NCI-H1092 treated with DMSO at 0.1 percent for 48 hours (cell line): ENCODE results near the gene AKAP5.
"Not testable (repeated sequence)": the region's sequence is repeated elsewhere in the genome, so short reads cannot be mapped to it uniquely, and the experiment has no call there.

Source experiments
- DNase-seq: peaks from one replicate; lab custom pipeline; 2025; lab: John Stamatoyannopoulos, UW

AKAP5 gene

GRCh38 chr14:64503434-64504309, 38.4 kb downstream of the AKAP5 start, which contains the start of gene ZBTB25:
ZBTB25 (minus strand) TSS chr14:64503838; CDS start chr14:64490533, 13,305 bp downstream.
- peak; percentile 93 for DNase-seq

GRCh38 chr14:64504310-64504896, 39.1 kb downstream of the AKAP5 start, which contains the start of gene ZBTB1:
ZBTB1 (plus strand) TSS chr14:64504770; CDS start chr14:64521505, 16,735 bp downstream.
- DNase-seq = peak; percentile 93

- DNase-seq = peak; percentile 82
These were observed 39.8 kb downstream of the AKAP5 start for GRCh38 chr14:64504897-64505794.

- no peak for DNase-seq
These were observed 41.4 kb downstream of the AKAP5 start for GRCh38 chr14:64506721-64507120.

- DNase-seq = no peak
These were observed 42.3 kb downstream of the AKAP5 start for GRCh38 chr14:64507376-64508156.

GRCh38 chr14:64508215-64508776, 43.0 kb downstream of the AKAP5 start:
- no peak for DNase-seq

GRCh38 chr14:64509036-64509435, 43.7 kb downstream of the AKAP5 start:
- no peak for DNase-seq

GRCh38 chr14:64510825-64511671, 45.7 kb downstream of the AKAP5 start:
- peak; percentile 80 for DNase-seq

GRCh38 chr14:64513271-64513670, 48.0 kb downstream of the AKAP5 start:
- DNase-seq = no peak

- DNase-seq = no peak
These were observed 49.8 kb downstream of the AKAP5 start for GRCh38 chr14:64515053-64515452.

GRCh38 chr14:64516969-64517368, 51.7 kb downstream of the AKAP5 start:
- DNase-seq = no peak

GRCh38 chr14:64517667-64518066, 52.4 kb downstream of the AKAP5 start:
- DNase-seq = not testable (repeated sequence)

GRCh38 chr14:64518229-64518628, 52.9 kb downstream of the AKAP5 start:
- no peak for DNase-seq

- no peak for DNase-seq
These were observed 55.4 kb downstream of the AKAP5 start for GRCh38 chr14:64520699-64521098.

GRCh38 chr14:64522591-64523355, 57.5 kb downstream of the AKAP5 start:
- DNase-seq = no peak
